WTC11 (cell line): ENCODE measurements around the gene TTC14. TPM values are rescaled to one million over a fixed set of nuclear protein-coding genes. Genes with fewer than 3 reads are reported as not detected.

Source experiments
- ATAC-seq: fragments of 200-7000 bp; cut with Tn5 transposase; 2 replicates; pipeline ENCODE4 v1.10.0; 2021; ENCODE audit warnings: mild to moderate bottlenecking, moderate library complexity
- CTCF ChIA-PET: fragments of 300-600 bp; sonication (Branson Sonifier 250); formaldehyde crosslinking; loops from one replicate; lab custom pipeline; 2021; ENCODE audit warnings: antibody characterized with exemption; lab: Charles Lee
- POLR2A ChIA-PET: fragments of 350-600 bp; sonication (Branson Sonifier 250); formaldehyde crosslinking; loops from one replicate; lab custom pipeline; 2021; ENCODE audit warnings: antibody characterized with exemption; lab: Charles Lee
- DNase-seq: peaks from one replicate; pipeline ENCODE4 v3.0.0; 2021; ENCODE audit warnings: low spot score
- H3K27ac Mint-ChIP-seq: 2 replicates; pipeline ENCODE4 v1.8.0; 2021; ENCODE audit warnings: mixed read lengths
- H3K27me3 Mint-ChIP-seq: 2 replicates; pipeline ENCODE4 v1.8.0; 2021; ENCODE audit warnings: low read depth, mild to moderate bottlenecking, moderate library complexity, mixed read lengths
- H3K36me3 Mint-ChIP-seq: 2 replicates; pipeline ENCODE4 v1.8.0; 2021; ENCODE audit warnings: mixed read lengths
- H3K4me1 Mint-ChIP-seq: 2 replicates; pipeline ENCODE4 v1.8.0; 2022; ENCODE audit warnings: mixed read lengths
- H3K4me3 Mint-ChIP-seq: 2 replicates; pipeline ENCODE4 v1.8.0; 2021; ENCODE audit warnings: mild to moderate bottlenecking, moderate library complexity, mixed read lengths
- H3K9me3 Mint-ChIP-seq: 2 replicates; pipeline ENCODE4 v1.8.0; 2021; ENCODE audit warnings: mixed read lengths
- CBFB ChIP-seq: sonication (generic); formaldehyde crosslinking; IDR thresholded peaks from 2 replicates; pipeline ENCODE4 v1.8.1; 2022; ENCODE audit warnings: mild to moderate bottlenecking, low read depth, missing genetic modification reagents
- CDX4 ChIP-seq: fragments of 250-450 bp; sonication (Bioruptor Pico); IDR thresholded peaks from 2 replicates; pipeline ENCODE4 v1.9.0; 2021; ENCODE audit warnings: moderate library complexity, mild to moderate bottlenecking, inconsistent platforms, borderline replicate concordance
- ETV6 ChIP-seq: sonication (generic); formaldehyde crosslinking; IDR thresholded peaks from 2 replicates; pipeline ENCODE4 v1.8.1; 2022; ENCODE audit warnings: mild to moderate bottlenecking, missing genetic modification reagents
- FOXJ3 ChIP-seq: sonication (generic); formaldehyde crosslinking; IDR thresholded peaks from 2 replicates; pipeline ENCODE4 v1.9.0; 2021; ENCODE audit warnings: missing genetic modification reagents, mild to moderate bottlenecking, borderline replicate concordance
- FOXP4 ChIP-seq: sonication (generic); formaldehyde crosslinking; IDR thresholded peaks from 2 replicates; pipeline ENCODE4 v1.8.0; 2022; ENCODE audit warnings: mild to moderate bottlenecking, missing genetic modification reagents
- GABPB1 ChIP-seq: sonication (generic); formaldehyde crosslinking; IDR thresholded peaks from 2 replicates; pipeline ENCODE4 v1.8.1; 2023; ENCODE audit warnings: mild to moderate bottlenecking, missing genetic modification reagents
- IRF1 ChIP-seq: sonication (generic); formaldehyde crosslinking; IDR thresholded peaks from 2 replicates; pipeline ENCODE4 v1.8.0; 2023; ENCODE audit warnings: missing genetic modification reagents
- JAZF1 ChIP-seq: fragments of 250-450 bp; sonication (Bioruptor Pico); IDR thresholded peaks from 2 replicates; pipeline ENCODE4 v1.9.0; 2021; ENCODE audit warnings: moderate library complexity, mild to moderate bottlenecking, inconsistent platforms
- NFYB ChIP-seq: sonication (generic); formaldehyde crosslinking; conservative IDR thresholded peaks from 2 replicates; pipeline ENCODE4 v1.8.0; 2022; ENCODE audit warnings: low read depth, missing genetic modification reagents
- PRDM15 ChIP-seq: sonication (generic); formaldehyde crosslinking; IDR thresholded peaks from 2 replicates; pipeline ENCODE4 v1.8.0; 2022; ENCODE audit warnings: missing genetic modification reagents
- RELA ChIP-seq: sonication (generic); formaldehyde crosslinking; IDR thresholded peaks from 2 replicates; pipeline ENCODE4 v1.8.1; 2022; ENCODE audit warnings: missing genetic modification reagents, mild to moderate bottlenecking, borderline replicate concordance
- USF1 ChIP-seq: sonication (generic); formaldehyde crosslinking; IDR thresholded peaks from 2 replicates; pipeline ENCODE4 v1.8.0; 2022; ENCODE audit warnings: mild to moderate bottlenecking, missing genetic modification reagents
- ZNF121 ChIP-seq: sonication (generic); formaldehyde crosslinking; IDR thresholded peaks from 2 replicates; pipeline ENCODE4 v1.8.0; 2023; ENCODE audit warnings: missing genetic modification reagents
- ZNF219 ChIP-seq: sonication (generic); formaldehyde crosslinking; IDR thresholded peaks from 2 replicates; pipeline ENCODE4 v1.8.0; 2023; ENCODE audit warnings: missing genetic modification reagents, mild to moderate bottlenecking, borderline replicate concordance
- total RNA-seq: library from RNA; stranded (reverse); gene quantifications from 3 replicates; pipeline ENCODE4 v1.2.3, GENCODE V29; 2021
- TF ChIP-seq, protein P1 (sequence below): sonication (generic); formaldehyde crosslinking; IDR thresholded peaks from 2 replicates; pipeline ENCODE4 v1.8.0; 2022; ENCODE audit warnings: mild to moderate bottlenecking, missing genetic modification reagents
- TF ChIP-seq, protein P2 (sequence below): sonication (generic); formaldehyde crosslinking; IDR thresholded peaks from 2 replicates; pipeline ENCODE4 v1.8.1; 2022; ENCODE audit warnings: missing genetic modification reagents, borderline replicate concordance
- TF ChIP-seq, protein P3 (sequence below): sonication (generic); formaldehyde crosslinking; IDR thresholded peaks from 2 replicates; pipeline ENCODE4 v1.8.1; 2022; ENCODE audit warnings: low read depth, missing genetic modification reagents, borderline replicate concordance
- TF ChIP-seq, protein P4 (sequence below): fragments of 250-450 bp; sonication (Bioruptor Pico); IDR thresholded peaks from 2 replicates; pipeline ENCODE4 v1.9.0; 2021; ENCODE audit warnings: mild to moderate bottlenecking
- TF ChIP-seq, protein P5 (sequence below): fragments of 250-450 bp; sonication (Bioruptor Pico); IDR thresholded peaks from 2 replicates; pipeline ENCODE4 v1.9.0; 2021; ENCODE audit warnings: mild to moderate bottlenecking

TTC14 gene
- total RNA-seq, 1 experiment from 2014 or later = 26.0 TPM

GRCh38 chr3:180640987-180641386 lies 39.0 kb downstream of the TTC14 start:
- CTCF ChIA-PET = no interaction called here
- no peaks in the 10 kb centered on the region for H3K27me3 Mint-ChIP-seq
- no peaks in the 10 kb centered on the region for H3K36me3 Mint-ChIP-seq
- no peak for ATAC-seq
- H3K27ac Mint-ChIP-seq = no peak overlapping the region
- H3K4me1 Mint-ChIP-seq = no peaks in the 10 kb centered on the region
- DNase-seq = no peak
- POLR2A ChIA-PET = no interaction called here
- H3K9me3 Mint-ChIP-seq = peaks cover 7% of the 10 kb centered on the region; the same call in 1 of the 2 replicates
- no peak overlapping the region for H3K4me3 Mint-ChIP-seq
- TF ChIP-seq ZNF219 (CRISPR knock-in tag) (no peak), CBFB (CRISPR knock-in tag) (no peak), IRF1 (CRISPR knock-in tag) (no peak), GABPB1 (no peak), CDX4 (CRISPR knock-in tag) (no peak), RELA (CRISPR knock-in tag) (no peak), ZNF121 (CRISPR knock-in tag) (no peak), ETV6 (CRISPR knock-in tag) (no peak), FOXP4 (CRISPR knock-in tag) (no peak), PRDM15 (CRISPR knock-in tag) (no peak), NFYB (CRISPR knock-in tag) (no peak), USF1 (CRISPR knock-in tag) (no peak), JAZF1 (no peak), FOXJ3 (CRISPR knock-in tag) (no peak)
- TF ChIP-seq, protein P1, sequence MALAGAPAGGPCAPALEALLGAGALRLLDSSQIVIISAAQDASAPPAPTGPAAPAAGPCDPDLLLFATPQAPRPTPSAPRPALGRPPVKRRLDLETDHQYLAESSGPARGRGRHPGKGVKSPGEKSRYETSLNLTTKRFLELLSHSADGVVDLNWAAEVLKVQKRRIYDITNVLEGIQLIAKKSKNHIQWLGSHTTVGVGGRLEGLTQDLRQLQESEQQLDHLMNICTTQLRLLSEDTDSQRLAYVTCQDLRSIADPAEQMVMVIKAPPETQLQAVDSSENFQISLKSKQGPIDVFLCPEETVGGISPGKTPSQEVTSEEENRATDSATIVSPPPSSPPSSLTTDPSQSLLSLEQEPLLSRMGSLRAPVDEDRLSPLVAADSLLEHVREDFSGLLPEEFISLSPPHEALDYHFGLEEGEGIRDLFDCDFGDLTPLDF = no peak
- TF ChIP-seq, protein P2, sequence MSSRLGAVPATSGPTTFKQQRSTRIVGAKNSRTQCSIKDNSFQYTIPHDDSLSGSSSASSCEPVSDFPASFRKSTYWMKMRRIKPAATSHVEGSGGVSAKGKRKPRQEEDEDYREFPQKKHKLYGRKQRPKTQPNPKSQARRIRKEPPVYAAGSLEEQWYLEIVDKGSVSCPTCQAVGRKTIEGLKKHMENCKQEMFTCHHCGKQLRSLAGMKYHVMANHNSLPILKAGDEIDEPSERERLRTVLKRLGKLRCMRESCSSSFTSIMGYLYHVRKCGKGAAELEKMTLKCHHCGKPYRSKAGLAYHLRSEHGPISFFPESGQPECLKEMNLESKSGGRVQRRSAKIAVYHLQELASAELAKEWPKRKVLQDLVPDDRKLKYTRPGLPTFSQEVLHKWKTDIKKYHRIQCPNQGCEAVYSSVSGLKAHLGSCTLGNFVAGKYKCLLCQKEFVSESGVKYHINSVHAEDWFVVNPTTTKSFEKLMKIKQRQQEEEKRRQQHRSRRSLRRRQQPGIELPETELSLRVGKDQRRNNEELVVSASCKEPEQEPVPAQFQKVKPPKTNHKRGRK (CRISPR knock-in tag) = no peak
- TF ChIP-seq, protein P3, sequence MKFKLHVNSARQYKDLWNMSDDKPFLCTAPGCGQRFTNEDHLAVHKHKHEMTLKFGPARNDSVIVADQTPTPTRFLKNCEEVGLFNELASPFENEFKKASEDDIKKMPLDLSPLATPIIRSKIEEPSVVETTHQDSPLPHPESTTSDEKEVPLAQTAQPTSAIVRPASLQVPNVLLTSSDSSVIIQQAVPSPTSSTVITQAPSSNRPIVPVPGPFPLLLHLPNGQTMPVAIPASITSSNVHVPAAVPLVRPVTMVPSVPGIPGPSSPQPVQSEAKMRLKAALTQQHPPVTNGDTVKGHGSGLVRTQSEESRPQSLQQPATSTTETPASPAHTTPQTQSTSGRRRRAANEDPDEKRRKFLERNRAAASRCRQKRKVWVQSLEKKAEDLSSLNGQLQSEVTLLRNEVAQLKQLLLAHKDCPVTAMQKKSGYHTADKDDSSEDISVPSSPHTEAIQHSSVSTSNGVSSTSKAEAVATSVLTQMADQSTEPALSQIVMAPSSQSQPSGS (CRISPR knock-in tag) = no peak
- TF ChIP-seq, protein P4, sequence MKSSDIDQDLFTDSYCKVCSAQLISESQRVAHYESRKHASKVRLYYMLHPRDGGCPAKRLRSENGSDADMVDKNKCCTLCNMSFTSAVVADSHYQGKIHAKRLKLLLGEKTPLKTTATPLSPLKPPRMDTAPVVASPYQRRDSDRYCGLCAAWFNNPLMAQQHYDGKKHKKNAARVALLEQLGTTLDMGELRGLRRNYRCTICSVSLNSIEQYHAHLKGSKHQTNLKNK (CRISPR knock-in tag) = no peak
- TF ChIP-seq, protein P5, sequence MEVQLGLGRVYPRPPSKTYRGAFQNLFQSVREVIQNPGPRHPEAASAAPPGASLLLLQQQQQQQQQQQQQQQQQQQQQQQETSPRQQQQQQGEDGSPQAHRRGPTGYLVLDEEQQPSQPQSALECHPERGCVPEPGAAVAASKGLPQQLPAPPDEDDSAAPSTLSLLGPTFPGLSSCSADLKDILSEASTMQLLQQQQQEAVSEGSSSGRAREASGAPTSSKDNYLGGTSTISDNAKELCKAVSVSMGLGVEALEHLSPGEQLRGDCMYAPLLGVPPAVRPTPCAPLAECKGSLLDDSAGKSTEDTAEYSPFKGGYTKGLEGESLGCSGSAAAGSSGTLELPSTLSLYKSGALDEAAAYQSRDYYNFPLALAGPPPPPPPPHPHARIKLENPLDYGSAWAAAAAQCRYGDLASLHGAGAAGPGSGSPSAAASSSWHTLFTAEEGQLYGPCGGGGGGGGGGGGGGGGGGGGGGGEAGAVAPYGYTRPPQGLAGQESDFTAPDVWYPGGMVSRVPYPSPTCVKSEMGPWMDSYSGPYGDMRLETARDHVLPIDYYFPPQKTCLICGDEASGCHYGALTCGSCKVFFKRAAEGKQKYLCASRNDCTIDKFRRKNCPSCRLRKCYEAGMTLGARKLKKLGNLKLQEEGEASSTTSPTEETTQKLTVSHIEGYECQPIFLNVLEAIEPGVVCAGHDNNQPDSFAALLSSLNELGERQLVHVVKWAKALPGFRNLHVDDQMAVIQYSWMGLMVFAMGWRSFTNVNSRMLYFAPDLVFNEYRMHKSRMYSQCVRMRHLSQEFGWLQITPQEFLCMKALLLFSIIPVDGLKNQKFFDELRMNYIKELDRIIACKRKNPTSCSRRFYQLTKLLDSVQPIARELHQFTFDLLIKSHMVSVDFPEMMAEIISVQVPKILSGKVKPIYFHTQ (CRISPR knock-in tag) = no peak
- TF ChIP-seq, all 79 proteins: peak for 0
